Uterus (tissue), 4 donors: ENCODE results near the gene C1QC. TPM values are rescaled to one million over a fixed set of nuclear protein-coding genes. Genes with fewer than 3 reads are reported as not detected.

Experiments
- DNase-seq, 2 donors: peaks; one replicate each; pipeline ENCODE4 v3.0.0-alpha.2; 2019 to 2020
- H3K27ac ChIP-seq, 2 donors: fragments of 200-600 bp; sonication (generic); 1 replicate in 1 of 2; 2 replicates in 1 of 2; pipeline ENCODE4 v1.5.1; 2016 to 2018
- H3K27me3 ChIP-seq, 2 donors: fragments of 200-600 bp; sonication (generic); one replicate each; pipeline ENCODE4 v1.5.1; 2018 to 2019; ENCODE audit warnings: control low read depth in 1 of 2
- H3K36me3 ChIP-seq, 2 donors: fragments of 200-600 bp; sonication (generic); one replicate each; pipeline ENCODE4 v1.5.1; 2019; ENCODE audit warnings: control low read depth in 1 of 2
- H3K4me1 ChIP-seq, 2 donors: fragments of 200-600 bp; sonication (generic); one replicate each; pipeline ENCODE4 v1.5.1; 2018 to 2019; ENCODE audit warnings: control low read depth in 1 of 2
- H3K4me3 ChIP-seq, 2 donors: fragments of 200-600 bp; sonication (generic); 1 replicate in 1 of 2; 2 replicates in 1 of 2; pipeline ENCODE4 v1.5.1; 2018 to 2019; ENCODE audit warnings: mild to moderate bottlenecking in 1 of 2
- H3K9me3 ChIP-seq, 2 donors: fragments of 200-600 bp; sonication (generic); one replicate each; pipeline ENCODE4 v1.5.1; 2019; ENCODE audit warnings: control low read depth in 1 of 2
- CTCF ChIP-seq, 4 experiments: fragments of 200-600 bp in 2 of 4; fragments of 450-650 bp in 2 of 4; sonication (generic) in 2 of 4; IDR thresholded peaks; one replicate each; pipeline ENCODE4 v1.5.1; 2016 to 2019; ENCODE audit warnings: antibody characterized with exemption in 4 of 4, mild to moderate bottlenecking in 2 of 4, moderate library complexity in 1 of 4
- POLR2A ChIP-seq, 2 donors: fragments of 450-650 bp; IDR thresholded peaks; one replicate each; pipeline ENCODE4 v1.6.1; 2016; ENCODE audit warnings: antibody characterized with exemption in 2 of 2, mild to moderate bottlenecking in 1 of 2, moderate library complexity in 1 of 2
- intact Hi-C: fragments of 100-400 bp; cut with DNase I; formaldehyde crosslinking; loops from one replicate; pipeline ENCODE4 v1.15.1; 2023; ENCODE audit warnings: low total_unique reads
- total RNA-seq, 4 donors: library from RNA; depleted of rRNA in 3 of 4; stranded (reverse); fragments of >200 nt in 3 of 4; gene quantifications; one replicate each; pipeline versions ENCODE4 v1.1.0 to v1.2.4, GENCODE V29; 2014 to 2023
- donor health status: DM: yes; HTN: yes; CAD: no.

C1QC gene
- total RNA-seq, 4 donors from 2014 or later: 8.2 to 120 (median 28.1) TPM

GRCh38 chr1:22638476-22639234, 4.8 kb upstream of the C1QC start:
- H3K27ac ChIP-seq: no peak overlapping the region
- no peak for DNase-seq
- H3K4me3 ChIP-seq: no peak overlapping the region
- no peaks in the 10 kb centered on the region for H3K36me3 ChIP-seq
- intact Hi-C loops: no loop called here
- H3K4me1 ChIP-seq: no peaks in the 10 kb centered on the region
- no peaks in the 10 kb centered on the region for H3K27me3 ChIP-seq
- no peaks in the 10 kb centered on the region for H3K9me3 ChIP-seq
- TF ChIP-seq CTCF (IDR thresholded peaks at IDR 0.05) (no peak), POLR2A (IDR thresholded peaks at IDR 0.05) (no peak)

DNA sequence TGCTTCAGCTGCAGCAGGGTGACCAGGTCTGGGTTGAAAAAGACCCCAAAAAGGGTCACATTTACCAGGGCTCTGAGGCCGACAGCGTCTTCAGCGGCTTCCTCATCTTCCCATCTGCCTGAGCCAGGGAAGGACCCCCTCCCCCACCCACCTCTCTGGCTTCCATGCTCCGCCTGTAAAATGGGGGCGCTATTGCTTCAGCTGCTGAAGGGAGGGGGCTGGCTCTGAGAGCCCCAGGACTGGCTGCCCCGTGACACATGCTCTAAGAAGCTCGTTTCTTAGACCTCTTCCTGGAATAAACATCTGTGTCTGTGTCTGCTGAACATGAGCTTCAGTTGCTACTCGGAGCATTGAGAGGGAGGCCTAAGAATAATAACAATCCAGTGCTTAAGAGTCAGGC, 4.1 kb upstream of the C1QC start:
- intact Hi-C loops: no loop called here
- Histone ChIP-seq H3K4me3 (no peak overlapping the region), H3K4me1 (no peaks in the 10 kb centered on the region), H3K9me3 (no peaks in the 10 kb centered on the region), H3K27me3 (no peaks in the 10 kb centered on the region), H3K36me3 (no peaks in the 10 kb centered on the region), H3K27ac (no peak overlapping the region)
- DNase-seq: no peak
- TF ChIP-seq CTCF (IDR thresholded peaks at IDR 0.05): no peak
- TF ChIP-seq POLR2A (IDR thresholded peaks at IDR 0.05): no peak

DNA sequence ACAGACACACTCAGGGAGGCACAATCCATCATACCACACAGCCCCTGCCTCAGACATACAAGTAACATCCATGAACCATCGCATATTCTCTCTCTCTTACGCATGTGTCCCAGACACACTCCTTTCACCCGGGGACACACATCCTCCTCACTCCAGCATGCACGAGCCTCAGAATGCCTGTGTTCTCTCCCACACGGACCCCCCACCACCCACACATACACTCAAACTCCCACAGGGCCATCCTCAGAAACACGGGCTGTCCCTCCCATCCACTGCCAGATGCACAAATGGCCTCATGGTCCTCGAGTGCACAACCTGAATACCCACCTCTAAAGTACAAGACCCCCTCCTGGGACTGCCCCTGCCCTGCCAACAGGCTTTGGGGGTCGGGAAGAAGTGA, 2.2 kb upstream of the C1QC start:
- Histone ChIP-seq H3K27ac (no peak overlapping the region), H3K4me1 (no peaks in the 10 kb centered on the region), H3K36me3 (no peaks in the 10 kb centered on the region), H3K27me3 (no peaks in the 10 kb centered on the region), H3K4me3 (no peak overlapping the region), H3K9me3 (no peaks in the 10 kb centered on the region)
- TF ChIP-seq CTCF (IDR thresholded peaks at IDR 0.05) (no peak), POLR2A (IDR thresholded peaks at IDR 0.05) (no peak)
- DNase-seq: no peak
- intact Hi-C loops: loop anchor here (5.0 kb wide), 1 partner anchor 224 kb away; no protein-coding TSS in a partner anchor

GRCh38 chr1:22641906-22642636, 1.4 kb upstream of the C1QC start:
- TF ChIP-seq CTCF (IDR thresholded peaks at IDR 0.05) (peak; percentile 83 to 95 (median 88)), POLR2A (IDR thresholded peaks at IDR 0.05) (peak in 1 of 2 donors; percentile 20)

GRCh38 chr1:22643928-22644327, 495 bp downstream of the C1QC start:
- Histone ChIP-seq H3K36me3 (no peaks in the 10 kb centered on the region), H3K4me1 (no peaks in the 10 kb centered on the region), H3K9me3 (no peaks in the 10 kb centered on the region), H3K4me3 (no peak overlapping the region), H3K27me3 (no peaks in the 10 kb centered on the region), H3K27ac (no peak overlapping the region)
- DNase-seq: no peak
- intact Hi-C loops: loop anchor here (5.0 kb wide), 1 partner anchor 227 kb away; no protein-coding TSS in a partner anchor
- no peak for TF ChIP-seq CTCF (IDR thresholded peaks at IDR 0.05)
- no peak for TF ChIP-seq POLR2A (IDR thresholded peaks at IDR 0.05)

More at GRCh38 chr1:22641906-22642636, 1.4 kb upstream of the C1QC start:
- Histone ChIP-seq H3K27ac (no peak overlapping the region), H3K4me3 (no peak overlapping the region), H3K27me3 (no peaks in the 10 kb centered on the region), H3K9me3 (no peaks in the 10 kb centered on the region), H3K36me3 (no peaks in the 10 kb centered on the region), H3K4me1 (no peaks in the 10 kb centered on the region)
- peak; percentile 73 to 84 for DNase-seq
- intact Hi-C loops: loop anchor here (5.0 kb wide), 1 partner anchor 225 kb away; no protein-coding TSS in a partner anchor
